Suppressor macrophage (primary cell): ENCODE results near the gene SUOX.
A peak's percentile ranks its signal among the peaks of the same experiment; 100 is the strongest.

Source experiments
- DNase-seq, 4 experiments: peaks; one replicate each; pipeline ENCODE4 v3.0.0-alpha.2; 2020 to 2022

The SUOX gene

GRCh38 chr12:56020423-56021184, 23.5 kb downstream of the SUOX start, which contains the start of gene IKZF4:
IKZF4 (plus strand) TSS chr12:56021043; CDS start chr12:56021494, 451 bp downstream.
- DNase-seq, result peak; percentile 69 to 85 (median 78)

- no peak for DNase-seq
Observed at GRCh38 chr12:56021889-56022497, 24.9 kb downstream of the SUOX start.

- no peak for DNase-seq
Observed at GRCh38 chr12:56028511-56029165, 31.6 kb downstream of the SUOX start.

GRCh38 chr12:56029166-56029519, 32.1 kb downstream of the SUOX start:
- DNase-seq, result no peak

- DNase-seq, result peak; percentile 69 to 87 (median 77)
Observed at GRCh38 chr12:56029666-56030293, 32.7 kb downstream of the SUOX start.

GRCh38 chr12:56031987-56032386, 34.9 kb downstream of the SUOX start:
- no peak for DNase-seq

GRCh38 chr12:56034586-56035332, 37.7 kb downstream of the SUOX start:
- no peak for DNase-seq

GRCh38 chr12:56037161-56037560, 40.1 kb downstream of the SUOX start:
- DNase-seq, result no peak

GRCh38 chr12:56038022-56038655, 41.1 kb downstream of the SUOX start:
- DNase-seq, result no peak

GRCh38 chr12:56040151-56040550, 43.1 kb downstream of the SUOX start:
- DNase-seq, result no peak

GRCh38 chr12:56040963-56041551, 44.0 kb downstream of the SUOX start:
- no peak for DNase-seq

- peak; percentile 97 to 99 (median 98) for DNase-seq
Observed at GRCh38 chr12:56041552-56042429, 44.7 kb downstream of the SUOX start, which contains the start of gene RPS26. RPS26 (plus strand) TSS chr12:56041918; CDS start chr12:56042167, 249 bp downstream.

- DNase-seq, result peak in 3 of 4 experiments; percentile 8 to 13 (median 11)
Observed at GRCh38 chr12:56042430-56042813, 45.3 kb downstream of the SUOX start.

- no peak for DNase-seq
Observed at GRCh38 chr12:56042843-56043242, 45.8 kb downstream of the SUOX start.

GRCh38 chr12:56046027-56046780, 49.1 kb downstream of the SUOX start:
- no peak for DNase-seq

GRCh38 chr12:56053407-56053893, 56.4 kb downstream of the SUOX start:
- no peak for DNase-seq
